Measurements from ENCODE around the gene CELF4.

GRCh38 chr18:37332219-37332618 is 233.4 kb downstream of the CELF4 start:
- no peak for TF ChIP-seq CTCF (IDR thresholded peaks at IDR 0.05)
- no peak for TF ChIP-seq EP300 (IDR thresholded peaks at IDR 0.05)
- no peak for TF ChIP-seq POLR2AphosphoS5 (IDR thresholded peaks at IDR 0.05)
- TF ChIP-seq POLR2A (IDR thresholded peaks at IDR 0.05): no peak
